A549 (cell line): ENCODE measurements around the gene SFXN1. TPM values are rescaled to one million over a fixed set of nuclear protein-coding genes. Genes with fewer than 3 reads are reported as not detected.

Source experiments
- ATAC-seq, 2 experiments: fragments of 200-7000 bp in 1 of 2; fragments of >200 bp in 1 of 2; cut with Nextera tagmentation in 1 of 2; cut with Tn5 transposase in 1 of 2; 3 replicates each; pipeline versions ENCODE4 v1.8.0 to v1.9.1; 2018 to 2020; ENCODE audit warnings: mild to moderate bottlenecking in 1 of 2, moderate library complexity in 1 of 2
- CTCF ChIA-PET: fragments of 300-600 bp; sonication (Branson Sonifier 250); formaldehyde crosslinking; extraction: SDS; loops from one replicate; lab custom pipeline; 2021; ENCODE audit warnings: antibody characterized with exemption, inconsistent platforms; lab: Yijun Ruan, JAX
- POLR2A ChIA-PET: fragments of 350-600 bp; formaldehyde crosslinking; extraction: SDS; loops from one replicate; lab custom pipeline; 2021; ENCODE audit warnings: antibody characterized with exemption, inconsistent platforms; lab: Yijun Ruan, JAX
- DNase-seq, 2 experiments: peaks; one replicate each; pipeline versions ENCODE4 v3.0.0 to v3.0.0-alpha.2; 2011 to 2016; ENCODE audit warnings: low read depth in 1 of 2, low spot score in 1 of 2
- FAIRE-seq: peaks from 2 replicates; lab custom pipeline; 2011; peaks lifted over from hg19 to GRCh38; lab: Jason Lieb, UNC
- H3K27ac ChIP-seq, 2 experiments: fragments of >200 bp; sonication (Bioruptor Twin); formaldehyde crosslinking; 3 replicates each; pipeline ENCODE4 v1.5.1; 2016 to 2017
- H3K4me1 ChIP-seq: fragments of >200 bp; sonication (Bioruptor Twin); formaldehyde crosslinking; 3 replicates; pipeline ENCODE4 v1.6.1; 2016
- H3K4me2 ChIP-seq: fragments of >200 bp; sonication (Bioruptor Twin); formaldehyde crosslinking; 3 replicates; pipeline ENCODE4 v1.6.1; 2016
- H3K4me3 ChIP-seq: fragments of >200 bp; sonication (Bioruptor Twin); formaldehyde crosslinking; 3 replicates; pipeline ENCODE4 v1.5.1; 2016
- H3K9me3 ChIP-seq: fragments of >200 bp; sonication (Bioruptor Twin); formaldehyde crosslinking; 3 replicates; pipeline ENCODE4 v1.6.1; 2016
- ATOH8 ChIP-seq: fragments of 250-450 bp; sonication (Bioruptor Pico); IDR thresholded peaks from 2 replicates; pipeline ENCODE4 v1.5.0; 2020; ENCODE audit warnings: low read depth, mild to moderate bottlenecking, moderate library complexity
- CBX2 ChIP-seq: fragments of 200-600 bp; sonication (generic); IDR thresholded peaks from 2 replicates; pipeline ENCODE4 v1.6.1; 2016; ENCODE audit warnings: low read depth, mild to moderate bottlenecking, borderline replicate concordance
- CEBPB ChIP-seq, 2 experiments: fragments of >200 bp in 1 of 2; sonication (Bioruptor Twin) in 1 of 2; formaldehyde crosslinking in 1 of 2; IDR thresholded peaks; 2 replicates each; pipeline ENCODE4 v1.6.1; 2012 to 2016
- CHD2 ChIP-seq: fragments of 150-350 bp; IDR thresholded peaks from 2 replicates; pipeline ENCODE4 v1.6.1; 2014; ENCODE audit warnings: low read length; ENCODE audit not compliant: partially characterized antibody
- CHD4 ChIP-seq: fragments of 200-600 bp; sonication (generic); IDR thresholded peaks from 2 replicates; pipeline ENCODE4 v1.6.1; 2016; ENCODE audit warnings: antibody characterized with exemption, mild to moderate bottlenecking, borderline replicate concordance
- EHMT2 ChIP-seq: fragments of 200-600 bp; sonication (generic); IDR thresholded peaks from 2 replicates; pipeline ENCODE4 v1.6.1; 2016; ENCODE audit warnings: antibody characterized with exemption, low read depth, mild to moderate bottlenecking, moderate library complexity
- FOSL2 ChIP-seq, 2 experiments: fragments of 450-650 bp in 1 of 2; fragments of >200 bp in 1 of 2; sonication (Bioruptor Twin) in 1 of 2; formaldehyde crosslinking; IDR thresholded peaks; 2 replicates each; pipeline versions ENCODE4 v1.5.0 to v1.6.1; 2016 to 2020; ENCODE audit warnings: mild to moderate bottlenecking in 1 of 2, moderate library complexity in 1 of 2
- GATA3 ChIP-seq: IDR thresholded peaks from 2 replicates; pipeline ENCODE4 v1.6.1; 2012; ENCODE audit warnings: borderline replicate concordance
- HEYL ChIP-seq: fragments of 250-450 bp; sonication (Bioruptor Pico); IDR thresholded peaks from 2 replicates; pipeline ENCODE4 v1.8.0; 2021; ENCODE audit warnings: mild to moderate bottlenecking, moderate library complexity
- HOXB5 ChIP-seq: fragments of 250-450 bp; sonication (Bioruptor Pico); IDR thresholded peaks from 2 replicates; pipeline ENCODE4 v1.5.0; 2020; ENCODE audit warnings: mild to moderate bottlenecking, moderate library complexity
- JUN ChIP-seq, 2 experiments: fragments of >200 bp; sonication (Bioruptor Twin); formaldehyde crosslinking; IDR thresholded peaks; 2 replicates in 1 of 2; 3 replicates in 1 of 2; pipeline ENCODE4 v1.6.1; 2016 to 2017
- KDM5A ChIP-seq: fragments of 200-600 bp; sonication (generic); IDR thresholded peaks from 2 replicates; pipeline ENCODE4 v1.6.1; 2016; ENCODE audit warnings: antibody characterized with exemption, mild to moderate bottlenecking
- MAFK ChIP-seq: fragments of 450-650 bp; IDR thresholded peaks from 2 replicates; pipeline ENCODE4 v1.6.1; 2014; ENCODE audit not compliant: partially characterized antibody
- MAZ ChIP-seq: fragments of 150-350 bp; IDR thresholded peaks from 2 replicates; pipeline ENCODE4 v1.6.1; 2014; ENCODE audit warnings: antibody characterized with exemption, low read depth, low read length, borderline replicate concordance
- MYC ChIP-seq: IDR thresholded peaks from 2 replicates; pipeline ENCODE4 v1.6.1; 2012; ENCODE audit warnings: mild to moderate bottlenecking, inconsistent platforms, low read length, improper control_type of control experiment, borderline replicate concordance
- NR3C1 ChIP-seq: fragments of >200 bp; sonication (Bioruptor Twin); formaldehyde crosslinking; IDR thresholded peaks from 3 replicates; pipeline ENCODE4 v1.6.1; 2017
- PHF8 ChIP-seq: fragments of 200-600 bp; sonication (generic); IDR thresholded peaks from 2 replicates; pipeline ENCODE4 v1.6.1; 2016; ENCODE audit warnings: low read depth, mild to moderate bottlenecking, antibody characterized with exemption, moderate library complexity, borderline replicate concordance
- POLR2AphosphoS2 ChIP-seq: conservative IDR thresholded peaks from 2 replicates; pipeline ENCODE4 v1.6.1; 2012; ENCODE audit warnings: low read length, improper control_type of control experiment, inconsistent platforms
- RAD21 ChIP-seq, 2 experiments: fragments of >200 bp in 1 of 2; sonication (Bioruptor Twin) in 1 of 2; formaldehyde crosslinking in 1 of 2; IDR thresholded peaks in 1 of 2; conservative IDR thresholded peaks in 1 of 2; 2 replicates in 1 of 2; 3 replicates in 1 of 2; pipeline ENCODE4 v1.6.1; 2012 to 2018; ENCODE audit warnings: inconsistent platforms in 1 of 2
- RARB ChIP-seq: fragments of 250-450 bp; sonication (Bioruptor Pico); IDR thresholded peaks from 2 replicates; pipeline ENCODE4 v1.8.0; 2021; ENCODE audit warnings: mild to moderate bottlenecking, moderate library complexity
- RNF2 ChIP-seq: fragments of 200-600 bp; sonication (generic); IDR thresholded peaks from 2 replicates; pipeline ENCODE4 v1.6.1; 2016; ENCODE audit warnings: low read depth, mild to moderate bottlenecking, antibody characterized with exemption, moderate library complexity, borderline replicate concordance
- SMC3 ChIP-seq: fragments of >200 bp; sonication (Bioruptor Twin); formaldehyde crosslinking; IDR thresholded peaks from 3 replicates; pipeline ENCODE4 v1.6.1; 2018; ENCODE audit warnings: inconsistent platforms
- ZC3H11A ChIP-seq: fragments of 450-650 bp; IDR thresholded peaks from 2 replicates; pipeline ENCODE4 v1.6.1; 2014; ENCODE audit warnings: antibody characterized with exemption, mild to moderate bottlenecking
- ZFP36 ChIP-seq: fragments of 450-650 bp; IDR thresholded peaks from 2 replicates; pipeline ENCODE4 v1.6.1; 2014; ENCODE audit warnings: borderline replicate concordance; ENCODE audit not compliant: partially characterized antibody
- WGBS: methylation state at CpG from one replicate; pipeline ENCODE4 v1.1.6; 2017; ENCODE audit errors: missing lambda C conversion rate; 5-methylcytosine and 5-hydroxymethylcytosine counted together
- polyA plus RNA-seq, 4 experiments: library from polyadenylated mRNA; depleted of rRNA in 3 of 4; stranded (reverse); fragments of >200 nt; fragmentation: RNase III in 1 of 4; extraction: RNeasy Plus Mini Kit Qiagen cat#74134 plus additional on column Dnase treatment in 1 of 4; gene quantifications; 2 replicates in 3 of 4; 3 replicates in 1 of 4; pipeline ENCODE4 v1.2.3, GENCODE V29; 2011 to 2017
- TF ChIP-seq, protein P1 (sequence below): fragments of >200 bp; sonication (Bioruptor Twin); formaldehyde crosslinking; IDR thresholded peaks from 3 replicates; pipeline ENCODE4 v1.5.1; 2016
- TF ChIP-seq, protein P2 (sequence below): fragments of >200 bp; sonication (Bioruptor Twin); formaldehyde crosslinking; IDR thresholded peaks from 2 replicates; pipeline ENCODE4 v1.6.1; 2016
- TF ChIP-seq, protein P3 (sequence below): fragments of 250-450 bp; sonication (Bioruptor Pico); IDR thresholded peaks from 2 replicates; pipeline ENCODE4 v1.5.0; 2021; ENCODE audit warnings: mild to moderate bottlenecking, moderate library complexity, borderline replicate concordance
- TF ChIP-seq, protein P4 (sequence below): fragments of >200 bp; sonication (Bioruptor Twin); formaldehyde crosslinking; IDR thresholded peaks from 3 replicates; pipeline ENCODE4 v1.6.1; 2016

Gene SFXN1
- polyA plus RNA-seq, 2 of the 4 experiments (the other 2 are of a cell fraction) = 79.6 to 190 TPM

DNA sequence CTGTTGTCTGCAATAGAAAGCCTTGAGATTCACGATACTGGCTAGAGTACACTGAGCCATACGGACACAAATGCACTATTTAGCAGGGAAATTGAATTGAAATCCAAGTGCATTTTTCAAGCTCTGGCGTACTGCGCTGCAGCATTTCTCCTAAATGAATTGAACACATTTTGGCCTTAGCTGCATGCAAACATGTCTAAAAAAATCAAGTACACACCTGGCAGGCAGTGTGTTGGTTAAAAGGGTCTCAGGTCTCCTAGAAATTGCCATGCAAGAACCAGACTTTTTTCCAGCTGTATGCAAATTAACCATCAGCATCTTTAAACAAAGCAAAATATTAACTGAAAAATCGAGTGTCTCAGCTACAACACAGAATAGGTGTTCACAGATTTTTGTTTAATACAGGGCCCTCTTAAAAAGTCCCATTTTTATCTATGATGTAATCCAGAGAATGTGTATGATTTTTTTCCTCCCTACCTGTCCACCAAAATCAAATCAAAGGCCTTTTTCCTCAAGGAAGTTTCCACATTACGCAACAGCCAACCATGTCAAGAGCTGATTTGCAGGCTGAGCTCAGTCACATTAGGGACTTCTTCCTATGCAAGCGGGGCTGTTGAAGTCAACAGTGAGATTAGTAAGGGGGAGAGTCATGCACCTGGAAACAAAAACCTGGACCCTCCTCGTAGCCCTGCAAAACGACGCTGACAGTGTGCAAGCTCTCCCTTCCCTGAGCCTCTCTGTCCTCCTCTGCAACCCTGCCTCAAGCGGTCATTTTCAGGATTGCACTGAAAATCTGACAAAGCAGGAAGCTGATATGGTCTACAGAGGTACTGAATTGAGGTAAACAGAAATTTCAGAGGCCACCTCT, 14.1 kb upstream of the SFXN1 start (continued):
- TF ChIP-seq, protein P1, sequence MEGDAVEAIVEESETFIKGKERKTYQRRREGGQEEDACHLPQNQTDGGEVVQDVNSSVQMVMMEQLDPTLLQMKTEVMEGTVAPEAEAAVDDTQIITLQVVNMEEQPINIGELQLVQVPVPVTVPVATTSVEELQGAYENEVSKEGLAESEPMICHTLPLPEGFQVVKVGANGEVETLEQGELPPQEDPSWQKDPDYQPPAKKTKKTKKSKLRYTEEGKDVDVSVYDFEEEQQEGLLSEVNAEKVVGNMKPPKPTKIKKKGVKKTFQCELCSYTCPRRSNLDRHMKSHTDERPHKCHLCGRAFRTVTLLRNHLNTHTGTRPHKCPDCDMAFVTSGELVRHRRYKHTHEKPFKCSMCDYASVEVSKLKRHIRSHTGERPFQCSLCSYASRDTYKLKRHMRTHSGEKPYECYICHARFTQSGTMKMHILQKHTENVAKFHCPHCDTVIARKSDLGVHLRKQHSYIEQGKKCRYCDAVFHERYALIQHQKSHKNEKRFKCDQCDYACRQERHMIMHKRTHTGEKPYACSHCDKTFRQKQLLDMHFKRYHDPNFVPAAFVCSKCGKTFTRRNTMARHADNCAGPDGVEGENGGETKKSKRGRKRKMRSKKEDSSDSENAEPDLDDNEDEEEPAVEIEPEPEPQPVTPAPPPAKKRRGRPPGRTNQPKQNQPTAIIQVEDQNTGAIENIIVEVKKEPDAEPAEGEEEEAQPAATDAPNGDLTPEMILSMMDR = peak; percentile 53
- TF ChIP-seq CHD2 (no peak), MAFK (no peak), RAD21 (conservative IDR thresholded peaks at IDR 0.05 in 1 of 2, IDR thresholded peaks at IDR 0.05 in 1 of 2) (peak; percentile 30 to 55; a peak in 3 of 5 replicates), HEYL (CRISPR knock-in tag) (no peak), RNF2 (no peak), KDM5A (no peak), ATOH8 (CRISPR knock-in tag) (no peak), MAZ (no peak), RARB (CRISPR knock-in tag) (no peak), CEBPB (IDR thresholded peaks at IDR 0.05) (peak; percentile 94 to 96), GATA3 (no peak)
- TF ChIP-seq, protein P2, sequence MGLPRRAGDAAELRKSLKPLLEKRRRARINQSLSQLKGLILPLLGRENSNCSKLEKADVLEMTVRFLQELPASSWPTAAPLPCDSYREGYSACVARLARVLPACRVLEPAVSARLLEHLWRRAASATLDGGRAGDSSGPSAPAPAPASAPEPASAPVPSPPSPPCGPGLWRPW = no peak

DNA sequence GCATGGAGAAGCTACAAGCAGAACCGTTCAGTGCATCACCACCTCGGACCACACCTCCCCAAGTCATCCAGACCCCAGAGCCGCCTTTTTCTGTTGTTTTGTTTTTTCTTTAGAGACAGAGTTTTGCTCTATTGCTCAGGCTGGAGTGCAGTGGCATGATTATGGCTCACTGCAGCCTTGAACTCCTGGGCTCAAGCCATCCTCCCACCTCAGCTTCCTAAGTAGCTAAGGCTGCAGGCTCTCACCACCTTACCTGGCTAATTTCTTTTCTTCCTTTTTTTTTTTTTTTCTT, 13.5 kb upstream of the SFXN1 start:
- POLR2A ChIA-PET = interaction anchor here (1.8 kb wide), 1 partner anchor 13 kb away, joined by 11 read pairs; the partner anchor contains the start of gene SFXN1

GRCh38 chr5:175465282-175465681, 13.1 kb upstream of the SFXN1 start:
- POLR2A ChIA-PET = interaction anchor here (1.8 kb wide), 1 partner anchor 13 kb away, joined by 11 read pairs; the partner anchor contains the start of gene SFXN1
- no peak overlapping the region for H3K4me3 ChIP-seq
- FAIRE-seq (no peak), DNase-seq (no peak), ATAC-seq (no peak)
- no peaks in the 10 kb centered on the region for H3K9me3 ChIP-seq
- peaks cover 9% of the 10 kb centered on the region; the same call in 2 of the 3 replicates for H3K4me1 ChIP-seq
- no peak overlapping the region for H3K27ac ChIP-seq
- CTCF ChIA-PET = interaction anchor here (0.6 to 2.9 kb wide), 35 partner anchors 9 to 561 kb away, joined by 3 to 39 read pairs (median 3); partner anchors contain the start of genes DRD1 and SFXN1
- no peak overlapping the region for H3K4me2 ChIP-seq
- WGBS = 0% methylated on average over 3 of the region's 3 CpGs
- TF ChIP-seq CBX2 (no peak), GATA3 (no peak), RARB (CRISPR knock-in tag) (no peak), POLR2AphosphoS2 (no peak), JUN (IDR thresholded peaks at IDR 0.05) (no peak), HEYL (CRISPR knock-in tag) (no peak), CHD2 (no peak), ZC3H11A (no peak), HOXB5 (CRISPR knock-in tag) (no peak), CHD4 (no peak), PHF8 (no peak), NR3C1 (no peak), FOSL2 (IDR thresholded peaks at IDR 0.05) (no peak), FOSL2 (CRISPR knock-in tag; IDR thresholded peaks at IDR 0.05) (no peak), EHMT2 (no peak), ZFP36 (no peak)
- TF ChIP-seq, protein P3, sequence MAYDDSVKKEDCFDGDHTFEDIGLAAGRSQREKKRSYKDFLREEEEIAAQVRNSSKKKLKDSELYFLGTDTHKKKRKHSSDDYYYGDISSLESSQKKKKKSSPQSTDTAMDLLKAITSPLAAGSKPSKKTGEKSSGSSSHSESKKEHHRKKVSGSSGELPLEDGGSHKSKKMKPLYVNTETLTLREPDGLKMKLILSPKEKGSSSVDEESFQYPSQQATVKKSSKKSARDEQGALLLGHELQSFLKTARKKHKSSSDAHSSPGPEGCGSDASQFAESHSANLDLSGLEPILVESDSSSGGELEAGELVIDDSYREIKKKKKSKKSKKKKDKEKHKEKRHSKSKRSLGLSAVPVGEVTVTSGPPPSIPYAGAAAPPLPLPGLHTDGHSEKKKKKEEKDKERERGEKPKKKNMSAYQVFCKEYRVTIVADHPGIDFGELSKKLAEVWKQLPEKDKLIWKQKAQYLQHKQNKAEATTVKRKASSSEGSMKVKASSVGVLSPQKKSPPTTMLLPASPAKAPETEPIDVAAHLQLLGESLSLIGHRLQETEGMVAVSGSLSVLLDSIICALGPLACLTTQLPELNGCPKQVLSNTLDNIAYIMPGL (CRISPR knock-in tag) = no peak
- TF ChIP-seq, protein P4, sequence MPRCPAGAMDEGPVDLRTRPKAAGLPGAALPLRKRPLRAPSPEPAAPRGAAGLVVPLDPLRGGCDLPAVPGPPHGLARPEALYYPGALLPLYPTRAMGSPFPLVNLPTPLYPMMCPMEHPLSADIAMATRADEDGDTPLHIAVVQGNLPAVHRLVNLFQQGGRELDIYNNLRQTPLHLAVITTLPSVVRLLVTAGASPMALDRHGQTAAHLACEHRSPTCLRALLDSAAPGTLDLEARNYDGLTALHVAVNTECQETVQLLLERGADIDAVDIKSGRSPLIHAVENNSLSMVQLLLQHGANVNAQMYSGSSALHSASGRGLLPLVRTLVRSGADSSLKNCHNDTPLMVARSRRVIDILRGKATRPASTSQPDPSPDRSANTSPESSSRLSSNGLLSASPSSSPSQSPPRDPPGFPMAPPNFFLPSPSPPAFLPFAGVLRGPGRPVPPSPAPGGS = no peak

More for the DNA sequence above, 13.5 kb upstream of the SFXN1 start:
- DNase-seq (no peak), ATAC-seq (peak in 1 of 2 experiments; percentile 33; a peak in 3 of 6 replicates), FAIRE-seq (no peak)
- CTCF ChIA-PET = interaction anchor here (0.6 to 2.9 kb wide), 38 partner anchors 8 to 560 kb away, joined by 3 to 39 read pairs (median 3); partner anchors contain the start of genes DRD1 and SFXN1
- WGBS = 0% methylated on average over 3 of the region's 3 CpGs
- Histone ChIP-seq H3K4me1 (peaks cover 9% of the 10 kb centered on the region; the same call in 2 of the 3 replicates), H3K27ac (peak overlapping the region in 1 of 2 experiments; percentile 56; a peak in 2 of 6 replicates), H3K4me2 (peak overlapping the region; percentile 46), H3K4me3 (no peak overlapping the region), H3K9me3 (no peaks in the 10 kb centered on the region)
- TF ChIP-seq MYC = no peak
- 0 out of 3 replicates have a peak, but pooled peaks have one; percentile 2 for TF ChIP-seq SMC3
